ENCODE data around the gene IZUMO4.

The IZUMO4 gene

GRCh38 chr19:2115324-2115723 is 18.6 kb downstream of the IZUMO4 start:
- H3K27ac ChIP-seq, result no peak overlapping the region
- no peak for TF ChIP-seq CTCF (conservative IDR thresholded peaks at IDR 0.05)

- TF ChIP-seq CTCF (conservative IDR thresholded peaks at IDR 0.05), result no peak
- no peak overlapping the region for H3K27ac ChIP-seq
Measured at GRCh38 chr19:2115911-2116426, 19.3 kb downstream of the IZUMO4 start.

- H3K27ac ChIP-seq, result no peak overlapping the region
- no peak for TF ChIP-seq CTCF (conservative IDR thresholded peaks at IDR 0.05)
Measured at GRCh38 chr19:2116507-2116906, 19.8 kb downstream of the IZUMO4 start.

GRCh38 chr19:2117215-2117960 is 20.7 kb downstream of the IZUMO4 start:
- H3K27ac ChIP-seq, result no peak overlapping the region
- TF ChIP-seq CTCF (conservative IDR thresholded peaks at IDR 0.05), result no peak

- no peak overlapping the region for H3K27ac ChIP-seq
- TF ChIP-seq CTCF (conservative IDR thresholded peaks at IDR 0.05), result no peak
Measured at GRCh38 chr19:2118438-2118837, 21.7 kb downstream of the IZUMO4 start.

- H3K27ac ChIP-seq, result no peak overlapping the region
- no peak for TF ChIP-seq CTCF (conservative IDR thresholded peaks at IDR 0.05)
Measured at GRCh38 chr19:2119921-2120785, 23.4 kb downstream of the IZUMO4 start.

- no peak for TF ChIP-seq CTCF (conservative IDR thresholded peaks at IDR 0.05)
- H3K27ac ChIP-seq, result no peak overlapping the region
Measured at GRCh38 chr19:2120821-2121220, 24.1 kb downstream of the IZUMO4 start.
